CD4-positive, alpha-beta memory T cell (primary cell): ENCODE results near the gene CAPRIN1. TPM values are rescaled to one million over a fixed set of nuclear protein-coding genes. Genes with fewer than 3 reads are reported as not detected.

Experiments
- CTCF ChIA-PET: fragments of 350-600 bp; sonication (Branson Sonifier 250); formaldehyde crosslinking; loops from one replicate; lab custom pipeline; 2021; ENCODE audit warnings: inconsistent platforms; ENCODE audit not compliant: partially characterized antibody; lab: Charles Lee
- POLR2A ChIA-PET: fragments of 350-600 bp; sonication (Branson Sonifier 250); formaldehyde crosslinking; loops from one replicate; lab custom pipeline; 2021; ENCODE audit not compliant: partially characterized antibody; lab: Charles Lee
- DNase-seq, 5 donors: peaks; one replicate each; pipeline versions ENCODE4 v3.0.0 to v3.0.0-alpha.2; 2020 to 2022; ENCODE audit warnings: mixed read lengths in 1 of 5
- H3K27ac ChIP-seq: one replicate; pipeline ENCODE4 v1.7.0; 2013; ENCODE audit warnings: low read depth, low read length
- H3K27me3 ChIP-seq: 2 replicates; pipeline ENCODE4 v1.7.0; 2013; ENCODE audit warnings: mild to moderate bottlenecking, low read length, moderate library complexity; ENCODE audit not compliant: insufficient read depth
- H3K36me3 ChIP-seq: 2 replicates; pipeline ENCODE4 v1.7.0; 2013; ENCODE audit warnings: mild to moderate bottlenecking, low read length, moderate library complexity; ENCODE audit not compliant: insufficient read depth
- H3K4me1 ChIP-seq: 2 replicates; pipeline ENCODE4 v1.7.0; 2013; ENCODE audit warnings: mild to moderate bottlenecking, low read length, moderate library complexity; ENCODE audit not compliant: insufficient read depth
- H3K4me3 ChIP-seq, 2 donors: one replicate each; pipeline ENCODE4 v1.7.0; 2013; ENCODE audit warnings: low read length in 2 of 2, mild to moderate bottlenecking in 1 of 2
- H3K9me3 ChIP-seq, 2 donors: one replicate each; pipeline ENCODE4 v1.7.0; 2013; ENCODE audit warnings: low read length in 2 of 2, control low read depth in 1 of 2; ENCODE audit not compliant: control insufficient read depth in 1 of 2
- H3K27ac Mint-ChIP-seq, 7 donors: one replicate each; pipeline ENCODE4 v1.8.0; 2020 to 2021; ENCODE audit warnings: mixed read lengths in 7 of 7, mild to moderate bottlenecking in 6 of 7, inconsistent platforms in 3 of 7, moderate library complexity in 3 of 7
- H3K27me3 Mint-ChIP-seq, 2 donors: one replicate each; pipeline ENCODE4 v1.8.0; 2020 to 2021; ENCODE audit warnings: mixed read lengths in 2 of 2
- H3K36me3 Mint-ChIP-seq, 2 donors: one replicate each; pipeline ENCODE4 v1.8.0; 2020 to 2021; ENCODE audit warnings: mixed read lengths in 2 of 2, inconsistent platforms in 1 of 2, mild to moderate bottlenecking in 1 of 2
- H3K4me1 Mint-ChIP-seq, 4 donors: one replicate each; pipeline ENCODE4 v1.8.0; 2020 to 2021; ENCODE audit warnings: mixed read lengths in 4 of 4, mild to moderate bottlenecking in 1 of 4
- H3K4me3 Mint-ChIP-seq, 8 donors: one replicate each; pipeline ENCODE4 v1.8.0; 2020 to 2021; ENCODE audit warnings: mixed read lengths in 8 of 8, mild to moderate bottlenecking in 7 of 8, moderate library complexity in 6 of 8, inconsistent platforms in 3 of 8
- H3K9me3 Mint-ChIP-seq, 8 donors: one replicate each; pipeline ENCODE4 v1.8.0; 2020 to 2021; ENCODE audit warnings: mixed read lengths in 8 of 8, mild to moderate bottlenecking in 5 of 8, inconsistent platforms in 3 of 8, moderate library complexity in 1 of 8
- intact Hi-C: fragments of 100-400 bp; cut with micrococcal nuclease; formaldehyde crosslinking; loops from one replicate; pipeline ENCODE4 v1.15.1; 2023
- polyA plus RNA-seq, 2 donors: library from polyadenylated mRNA; unstranded; fragments of 300-500 nt; fragmentation: Illumina TruSeq; gene quantifications; one replicate each; pipeline ENCODE4 v1.2.3, GENCODE V29; 2021
- total RNA-seq, 2 experiments: library from RNA; stranded (reverse); gene quantifications; one replicate each; pipeline ENCODE4 v1.2.3, GENCODE V29; 2021

Gene CAPRIN1
- total and polyA plus RNA-seq, 4 experiments from 2014 or later, result 43.3 to 176 (median 128) TPM

GRCh38 chr11:34145847-34146381 is 94.4 kb downstream of the CAPRIN1 start:
- CTCF ChIA-PET, result no interaction called here
- intact Hi-C loops, result no loop called here
- Mint-ChIP-seq H3K27ac (peak overlapping the region in 3 of 7 donors; percentile 38 to 55 (median 42)), H3K4me1 (peaks cover 0 to 1% (median 0%) of the 10 kb centered on the region in 4 donors), H3K27me3 (no peaks in the 10 kb centered on the region), H3K4me3 (no peak overlapping the region), H3K36me3 (peaks cover 61 to 83% of the 10 kb centered on the region in 2 donors), H3K9me3 (no peaks in the 10 kb centered on the region)
- H3K9me3 ChIP-seq, result no peaks in the 10 kb centered on the region
- H3K27ac ChIP-seq, result no peak overlapping the region
- DNase-seq, result no peak
- no peaks in the 10 kb centered on the region for H3K27me3 ChIP-seq
- no peak overlapping the region for H3K4me3 ChIP-seq
- peaks cover 83% of the 10 kb centered on the region for H3K36me3 ChIP-seq
- POLR2A ChIA-PET, result no interaction called here
- H3K4me1 ChIP-seq, result no peaks in the 10 kb centered on the region

- no peaks in the 10 kb centered on the region for H3K27me3 ChIP-seq
- H3K4me3 ChIP-seq, result no peak overlapping the region
- H3K36me3 ChIP-seq, result peaks cover 78% of the 10 kb centered on the region
- H3K9me3 Mint-ChIP-seq, result no peaks in the 10 kb centered on the region
- no peak overlapping the region for H3K27ac Mint-ChIP-seq
- H3K4me1 Mint-ChIP-seq, result peaks cover 0 to 1% (median 0%) of the 10 kb centered on the region in 4 donors
- peaks cover 56 to 78% of the 10 kb centered on the region in 2 donors for H3K36me3 Mint-ChIP-seq
- intact Hi-C loops, result no loop called here
- no peak for DNase-seq
- no peaks in the 10 kb centered on the region for H3K27me3 Mint-ChIP-seq
- H3K4me1 ChIP-seq, result no peaks in the 10 kb centered on the region
- H3K4me3 Mint-ChIP-seq, result no peak overlapping the region
- H3K27ac ChIP-seq, result no peak overlapping the region
- ChIA-PET CTCF (no interaction called here), POLR2A (no interaction called here)
- H3K9me3 ChIP-seq, result no peaks in the 10 kb centered on the region
Measured at GRCh38 chr11:34146411-34146810, 94.9 kb downstream of the CAPRIN1 start.

GRCh38 chr11:34146866-34147265 is 95.3 kb downstream of the CAPRIN1 start:
- intact Hi-C loops, result no loop called here
- Histone ChIP-seq H3K9me3 (no peaks in the 10 kb centered on the region), H3K4me1 (no peaks in the 10 kb centered on the region), H3K27me3 (no peaks in the 10 kb centered on the region), H3K36me3 (peaks cover 74% of the 10 kb centered on the region), H3K4me3 (no peak overlapping the region), H3K27ac (no peak overlapping the region)
- ChIA-PET CTCF (no interaction called here), POLR2A (no interaction called here)
- no peaks in the 10 kb centered on the region for H3K27me3 Mint-ChIP-seq
- H3K36me3 Mint-ChIP-seq, result peaks cover 51 to 73% of the 10 kb centered on the region in 2 donors
- DNase-seq, result no peak
- no peak overlapping the region for H3K4me3 Mint-ChIP-seq
- H3K4me1 Mint-ChIP-seq, result peaks cover 0 to 1% (median 0%) of the 10 kb centered on the region in 4 donors
- H3K27ac Mint-ChIP-seq, result no peak overlapping the region
- H3K9me3 Mint-ChIP-seq, result no peaks in the 10 kb centered on the region

- Histone ChIP-seq H3K9me3 (no peaks in the 10 kb centered on the region), H3K36me3 (peaks cover 67% of the 10 kb centered on the region), H3K4me1 (no peaks in the 10 kb centered on the region), H3K27ac (no peak overlapping the region), H3K4me3 (no peak overlapping the region), H3K27me3 (no peaks in the 10 kb centered on the region)
- ChIA-PET POLR2A (no interaction called here), CTCF (interaction anchor here (1.0 to 1.4 kb wide), 3 partner anchors 18 to 339 kb away, joined by 3 to 4 read pairs (median 3); partner anchors contain the start of gene ABTB2)
- Mint-ChIP-seq H3K36me3 (peaks cover 44 to 66% of the 10 kb centered on the region in 2 donors), H3K27ac (no peak overlapping the region), H3K9me3 (no peaks in the 10 kb centered on the region), H3K27me3 (no peaks in the 10 kb centered on the region), H3K4me3 (no peak overlapping the region), H3K4me1 (peaks cover 0 to 1% (median 0%) of the 10 kb centered on the region in 4 donors)
- intact Hi-C loops, result no loop called here
- no peak for DNase-seq
Measured at GRCh38 chr11:34147581-34147980, 96.0 kb downstream of the CAPRIN1 start.

GRCh38 chr11:34148504-34149165 is 97.1 kb downstream of the CAPRIN1 start:
- intact Hi-C loops, result no loop called here
- Histone ChIP-seq H3K4me3 (no peak overlapping the region), H3K36me3 (peaks cover 56% of the 10 kb centered on the region), H3K27ac (no peak overlapping the region), H3K27me3 (no peaks in the 10 kb centered on the region), H3K4me1 (no peaks in the 10 kb centered on the region), H3K9me3 (no peaks in the 10 kb centered on the region)
- Mint-ChIP-seq H3K9me3 (no peaks in the 10 kb centered on the region), H3K27me3 (no peaks in the 10 kb centered on the region), H3K4me3 (no peak overlapping the region), H3K36me3 (peaks cover 34 to 56% of the 10 kb centered on the region in 2 donors), H3K27ac (no peak overlapping the region), H3K4me1 (peaks cover 0 to 4% (median 2%) of the 10 kb centered on the region in 4 donors)
- DNase-seq, result no peak
- ChIA-PET POLR2A (interaction anchor here (0.6 kb wide), 1 partner anchor 31 kb away, joined by 3 read pairs; no protein-coding TSS in a partner anchor), CTCF (interaction anchor here (1.0 to 1.4 kb wide), 3 partner anchors 17 to 340 kb away, joined by 3 to 4 read pairs (median 3); partner anchors contain the start of gene ABTB2)

- no peak for DNase-seq
- CTCF ChIA-PET, result interaction anchor here (1.3 kb wide), 1 partner anchor 208 kb away, joined by 4 read pairs; the partner anchor contains the start of gene ABTB2
- H3K27me3 ChIP-seq, result no peaks in the 10 kb centered on the region
- H3K4me1 Mint-ChIP-seq, result peaks cover 0 to 4% (median 2%) of the 10 kb centered on the region in 4 donors
- no peak overlapping the region for H3K27ac ChIP-seq
- no peak overlapping the region for H3K27ac Mint-ChIP-seq
- H3K36me3 Mint-ChIP-seq, result peaks cover 32 to 55% of the 10 kb centered on the region in 2 donors
- no peak overlapping the region for H3K4me3 ChIP-seq
- no peaks in the 10 kb centered on the region for H3K9me3 Mint-ChIP-seq
- H3K4me1 ChIP-seq, result no peaks in the 10 kb centered on the region
- H3K27me3 Mint-ChIP-seq, result no peaks in the 10 kb centered on the region
- peaks cover 51% of the 10 kb centered on the region for H3K36me3 ChIP-seq
- intact Hi-C loops, result no loop called here
- H3K4me3 Mint-ChIP-seq, result no peak overlapping the region
- POLR2A ChIA-PET, result interaction anchor here (0.6 to 0.7 kb wide), 2 partner anchors 8 to 30 kb away, joined by 3 read pairs; no protein-coding TSS in a partner anchor
- no peaks in the 10 kb centered on the region for H3K9me3 ChIP-seq
Measured at GRCh38 chr11:34149274-34149673, 97.7 kb downstream of the CAPRIN1 start.

- Mint-ChIP-seq H3K27me3 (no peaks in the 10 kb centered on the region), H3K36me3 (peaks cover 32 to 49% of the 10 kb centered on the region in 2 donors), H3K4me1 (peaks cover 0 to 4% (median 2%) of the 10 kb centered on the region in 4 donors), H3K9me3 (no peaks in the 10 kb centered on the region), H3K27ac (no peak overlapping the region), H3K4me3 (no peak overlapping the region)
- H3K4me1 ChIP-seq, result no peaks in the 10 kb centered on the region
- intact Hi-C loops, result no loop called here
- H3K36me3 ChIP-seq, result peaks cover 46% of the 10 kb centered on the region
- H3K4me3 ChIP-seq, result no peak overlapping the region
- ChIA-PET POLR2A (interaction anchor here (0.7 to 1.1 kb wide), 2 partner anchors 9 kb away, joined by 3 to 4 read pairs; no protein-coding TSS in a partner anchor), CTCF (interaction anchor here (0.8 to 2.6 kb wide), 3 partner anchors 25 to 343 kb away, joined by 3 to 10 read pairs (median 3); no protein-coding TSS in a partner anchor)
- DNase-seq, result no peak
- H3K27ac ChIP-seq, result no peak overlapping the region
- no peaks in the 10 kb centered on the region for H3K27me3 ChIP-seq
- H3K9me3 ChIP-seq, result no peaks in the 10 kb centered on the region
Measured at GRCh38 chr11:34149786-34150185, 98.3 kb downstream of the CAPRIN1 start.
